Breast epithelium (tissue), 3 donors: ENCODE results near the gene SPSB1.

Experiments
- POLR2A ChIP-seq: fragments of 450-650 bp; IDR thresholded peaks from one replicate; pipeline ENCODE4 v1.6.1; 2016; ENCODE audit warnings: antibody characterized with exemption, mild to moderate bottlenecking, moderate library complexity
- TF ChIP-seq, protein P1 (sequence below), 3 donors: fragments of 450-650 bp; IDR thresholded peaks; one replicate each; pipeline ENCODE4 v1.5.1; 2016 to 2017; ENCODE audit warnings: antibody characterized with exemption in 3 of 3, mild to moderate bottlenecking in 3 of 3, moderate library complexity in 3 of 3

DNA sequence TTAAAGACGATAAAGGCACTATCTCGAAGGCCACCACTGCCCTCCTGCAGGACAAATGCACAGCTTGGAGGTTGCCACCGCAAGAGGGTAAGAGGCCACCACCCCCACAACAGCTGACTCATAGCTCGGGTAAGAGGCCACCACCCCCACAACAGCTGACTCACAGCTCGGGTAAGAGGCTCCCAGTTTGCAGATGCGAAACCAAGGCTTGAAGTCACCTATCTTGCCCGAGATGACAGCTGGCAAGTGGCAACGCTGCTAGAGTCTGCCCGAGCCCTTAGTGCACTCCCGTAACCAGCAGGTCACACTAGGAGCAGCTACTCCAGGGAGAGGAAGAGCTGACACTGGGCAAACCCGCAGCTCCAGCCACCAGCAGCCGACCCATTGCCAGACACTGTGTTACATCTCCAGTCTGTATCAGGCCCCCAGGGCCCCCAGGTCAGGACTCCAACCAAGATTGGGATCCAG, 17.1 kb upstream of the SPSB1 start:
- TF ChIP-seq, protein P1, sequence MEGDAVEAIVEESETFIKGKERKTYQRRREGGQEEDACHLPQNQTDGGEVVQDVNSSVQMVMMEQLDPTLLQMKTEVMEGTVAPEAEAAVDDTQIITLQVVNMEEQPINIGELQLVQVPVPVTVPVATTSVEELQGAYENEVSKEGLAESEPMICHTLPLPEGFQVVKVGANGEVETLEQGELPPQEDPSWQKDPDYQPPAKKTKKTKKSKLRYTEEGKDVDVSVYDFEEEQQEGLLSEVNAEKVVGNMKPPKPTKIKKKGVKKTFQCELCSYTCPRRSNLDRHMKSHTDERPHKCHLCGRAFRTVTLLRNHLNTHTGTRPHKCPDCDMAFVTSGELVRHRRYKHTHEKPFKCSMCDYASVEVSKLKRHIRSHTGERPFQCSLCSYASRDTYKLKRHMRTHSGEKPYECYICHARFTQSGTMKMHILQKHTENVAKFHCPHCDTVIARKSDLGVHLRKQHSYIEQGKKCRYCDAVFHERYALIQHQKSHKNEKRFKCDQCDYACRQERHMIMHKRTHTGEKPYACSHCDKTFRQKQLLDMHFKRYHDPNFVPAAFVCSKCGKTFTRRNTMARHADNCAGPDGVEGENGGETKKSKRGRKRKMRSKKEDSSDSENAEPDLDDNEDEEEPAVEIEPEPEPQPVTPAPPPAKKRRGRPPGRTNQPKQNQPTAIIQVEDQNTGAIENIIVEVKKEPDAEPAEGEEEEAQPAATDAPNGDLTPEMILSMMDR (IDR thresholded peaks at IDR 0.05) = no peak
- no peak for TF ChIP-seq POLR2A
